Upper lobe of left lung (tissue), 6 donors: ENCODE results near the gene TMEM256. TPM values are rescaled to one million over a fixed set of nuclear protein-coding genes. Genes with fewer than 3 reads are reported as not detected.

Experiments
- ATAC-seq, 2 donors: fragments of 200-7000 bp; cut with Tn5 transposase; one replicate each; pipeline ENCODE4 v1.9.1; 2022; ENCODE audit warnings: mild to moderate bottlenecking in 2 of 2, moderate library complexity in 2 of 2; ENCODE audit not compliant: low FRiP score in 2 of 2
- DNase-seq, 2 donors: peaks; one replicate each; pipeline ENCODE4 v3.0.0-alpha.2; 2019 to 2020
- H3K27ac ChIP-seq, 4 donors: fragments of 200-600 bp; sonication (generic); one replicate each; pipeline ENCODE4 v1.5.1; 2016 to 2019
- H3K27me3 ChIP-seq, 4 donors: fragments of 200-600 bp; sonication (generic); one replicate each; pipeline ENCODE4 v1.5.1; 2017 to 2019
- H3K36me3 ChIP-seq, 4 donors: fragments of 200-600 bp; sonication (generic); one replicate each; pipeline ENCODE4 v1.5.1; 2016 to 2019
- H3K4me1 ChIP-seq, 4 donors: fragments of 200-600 bp; sonication (generic); one replicate each; pipeline ENCODE4 v1.5.1; 2018 to 2019
- H3K4me3 ChIP-seq, 4 donors: fragments of 200-600 bp; sonication (generic); one replicate each; pipeline ENCODE4 v1.5.1; 2017 to 2019; ENCODE audit warnings: mild to moderate bottlenecking in 2 of 4, moderate library complexity in 1 of 4
- H3K9me3 ChIP-seq, 4 donors: fragments of 200-600 bp; sonication (generic); one replicate each; pipeline ENCODE4 v1.5.1; 2018 to 2019
- EP300 ChIP-seq, 4 donors: sonication (generic); formaldehyde crosslinking; IDR thresholded peaks; one replicate each; pipeline ENCODE4 v1.5.1; 2017; ENCODE audit warnings: antibody characterized with exemption in 4 of 4, control low read depth in 2 of 4
- POLR2A ChIP-seq, 4 donors: fragments of 450-650 bp; IDR thresholded peaks; one replicate each; pipeline ENCODE4 v1.5.1; 2016 to 2017; ENCODE audit warnings: antibody characterized with exemption in 4 of 4, mild to moderate bottlenecking in 2 of 4
- POLR2AphosphoS5 ChIP-seq, 2 donors: sonication (generic); formaldehyde crosslinking; IDR thresholded peaks; one replicate each; pipeline ENCODE4 v1.5.1; 2017; ENCODE audit warnings: antibody characterized with exemption in 2 of 2
- WGBS, 2 donors: methylation state at CpG; one replicate each; pipeline ENCODE4 v1.1.5; 2017 to 2018; 5-methylcytosine and 5-hydroxymethylcytosine counted together
- total RNA-seq, 6 donors: library from RNA; depleted of rRNA in 4 of 6; stranded (reverse); fragments of >200 nt in 4 of 6; gene quantifications; one replicate each; pipeline versions ENCODE4 v1.1.0 to v1.2.1, GENCODE V29; 2016 to 2021
- TF ChIP-seq, protein P1 (sequence below), 6 experiments: fragments of 450-650 bp in 4 of 6; fragments of 200-600 bp in 2 of 6; sonication (generic) in 2 of 6; IDR thresholded peaks; one replicate each; pipeline ENCODE4 v1.5.1; 2016 to 2019; ENCODE audit warnings: antibody characterized with exemption in 6 of 6
- donor health status: DM: no; HTN: no; CAD: no; lungs with moderate emphysema.
- donor health status: DM: no; HTN: yes; CAD: no; lungs with severe emphysema.

Gene TMEM256
- total RNA-seq, 6 donors from 2014 or later, result 21.6 to 65.0 (median 52.6) TPM

GRCh38 chr17:7357381-7357780 is 46.5 kb downstream of the TMEM256 start:
- TF ChIP-seq EP300 (IDR thresholded peaks at IDR 0.05) (no peak), POLR2A (IDR thresholded peaks at IDR 0.05) (no peak), POLR2AphosphoS5 (IDR thresholded peaks at IDR 0.05) (no peak)
- TF ChIP-seq, protein P1, sequence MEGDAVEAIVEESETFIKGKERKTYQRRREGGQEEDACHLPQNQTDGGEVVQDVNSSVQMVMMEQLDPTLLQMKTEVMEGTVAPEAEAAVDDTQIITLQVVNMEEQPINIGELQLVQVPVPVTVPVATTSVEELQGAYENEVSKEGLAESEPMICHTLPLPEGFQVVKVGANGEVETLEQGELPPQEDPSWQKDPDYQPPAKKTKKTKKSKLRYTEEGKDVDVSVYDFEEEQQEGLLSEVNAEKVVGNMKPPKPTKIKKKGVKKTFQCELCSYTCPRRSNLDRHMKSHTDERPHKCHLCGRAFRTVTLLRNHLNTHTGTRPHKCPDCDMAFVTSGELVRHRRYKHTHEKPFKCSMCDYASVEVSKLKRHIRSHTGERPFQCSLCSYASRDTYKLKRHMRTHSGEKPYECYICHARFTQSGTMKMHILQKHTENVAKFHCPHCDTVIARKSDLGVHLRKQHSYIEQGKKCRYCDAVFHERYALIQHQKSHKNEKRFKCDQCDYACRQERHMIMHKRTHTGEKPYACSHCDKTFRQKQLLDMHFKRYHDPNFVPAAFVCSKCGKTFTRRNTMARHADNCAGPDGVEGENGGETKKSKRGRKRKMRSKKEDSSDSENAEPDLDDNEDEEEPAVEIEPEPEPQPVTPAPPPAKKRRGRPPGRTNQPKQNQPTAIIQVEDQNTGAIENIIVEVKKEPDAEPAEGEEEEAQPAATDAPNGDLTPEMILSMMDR (IDR thresholded peaks at IDR 0.05), result no peak
- Histone ChIP-seq H3K9me3 (no peaks in the 10 kb centered on the region), H3K27ac (no peak overlapping the region), H3K36me3 (no peaks in the 10 kb centered on the region), H3K4me3 (no peak overlapping the region), H3K4me1 (peaks cover 17 to 33% (median 22%) of the 10 kb centered on the region in 4 donors), H3K27me3 (no peaks in the 10 kb centered on the region)
- 58 to 79% methylated on average over 2 of the region's 2 CpGs for WGBS, 2 donors
- DNase-seq (no peak), ATAC-seq (no peak)

DNA sequence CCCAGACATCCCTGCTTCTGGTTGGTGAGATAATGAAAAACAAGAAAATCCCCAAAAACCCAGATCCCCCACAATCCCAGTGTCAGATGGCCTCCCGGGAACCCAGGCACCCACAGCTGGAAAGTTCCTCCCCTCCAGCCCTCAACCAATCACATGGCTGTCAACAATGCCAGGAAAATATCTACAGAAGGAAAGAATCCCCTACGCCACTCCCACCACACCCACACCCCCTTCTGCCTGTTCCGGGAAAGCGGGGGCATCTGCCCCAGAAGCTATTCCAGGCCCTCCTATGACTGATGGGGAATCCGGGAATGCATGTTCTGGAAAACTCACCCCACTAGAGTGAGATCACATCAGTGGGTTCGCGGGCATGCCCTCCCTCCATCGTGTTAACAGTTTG is 47.1 kb downstream of the TMEM256 start:
- Histone ChIP-seq H3K36me3 (no peaks in the 10 kb centered on the region), H3K4me1 (peaks cover 19 to 34% (median 23%) of the 10 kb centered on the region in 4 donors), H3K4me3 (no peak overlapping the region), H3K27ac (no peak overlapping the region), H3K27me3 (no peaks in the 10 kb centered on the region), H3K9me3 (no peaks in the 10 kb centered on the region)
- TF ChIP-seq, protein P1 (IDR thresholded peaks at IDR 0.05), result no peak
- TF ChIP-seq POLR2A (IDR thresholded peaks at IDR 0.05) (no peak), POLR2AphosphoS5 (IDR thresholded peaks at IDR 0.05) (no peak), EP300 (IDR thresholded peaks at IDR 0.05) (no peak)
- ATAC-seq (peak in 1 of 2 donors; percentile 1), DNase-seq (no peak)
- WGBS, 2 donors, result 63 to 74% methylated on average over 6 to 8 of the region's 8 CpGs

- Histone ChIP-seq H3K27ac (no peak overlapping the region), H3K4me3 (no peak overlapping the region)
These were observed 47.8 kb downstream of the TMEM256 start for GRCh38 chr17:7356072-7356549.

GRCh38 chr17:7355573-7355972 is 48.3 kb downstream of the TMEM256 start:
- H3K27ac ChIP-seq, result peak overlapping the region in 1 of 4 donors; percentile 44
- no peak for ATAC-seq
- H3K4me3 ChIP-seq, result no peak overlapping the region
- no peak for TF ChIP-seq EP300 (IDR thresholded peaks at IDR 0.05)
- no peak for TF ChIP-seq POLR2A (IDR thresholded peaks at IDR 0.05)
- TF ChIP-seq, protein P1 (IDR thresholded peaks at IDR 0.05), result no peak
- TF ChIP-seq POLR2AphosphoS5 (IDR thresholded peaks at IDR 0.05), result no peak
- DNase-seq, result no peak
- H3K27me3 ChIP-seq, result no peaks in the 10 kb centered on the region
- H3K36me3 ChIP-seq, result no peaks in the 10 kb centered on the region
- H3K4me1 ChIP-seq, result peaks cover 23 to 45% (median 30%) of the 10 kb centered on the region in 4 donors
- H3K9me3 ChIP-seq, result no peaks in the 10 kb centered on the region
- WGBS, 2 donors, result 71 to 72% methylated on average over 8 of the region's 8 CpGs

More at GRCh38 chr17:7356072-7356549, 47.8 kb downstream of the TMEM256 start:
- peaks cover 19 to 39% (median 25%) of the 10 kb centered on the region in 4 donors for H3K4me1 ChIP-seq
- H3K9me3 ChIP-seq, result no peaks in the 10 kb centered on the region
- no peaks in the 10 kb centered on the region for H3K27me3 ChIP-seq
- peak; percentile 88 to 91 for DNase-seq
- no peaks in the 10 kb centered on the region for H3K36me3 ChIP-seq
- WGBS, 2 donors, result 12 to 30% methylated on average over 6 to 12 of the region's 12 CpGs
- ATAC-seq, result peak; percentile 56 to 85
- TF ChIP-seq POLR2AphosphoS5 (IDR thresholded peaks at IDR 0.05), result peak in 1 of 2 donors; percentile 34
- TF ChIP-seq EP300 (IDR thresholded peaks at IDR 0.05), result no peak
- TF ChIP-seq, protein P1 (IDR thresholded peaks at IDR 0.05), result peak; percentile 87 to 95 (median 94)

GRCh38 chr17:7355053-7355452 is 48.8 kb downstream of the TMEM256 start, which contains the start of gene TMEM95:
Gene TMEM95, plus strand, starts transcription at chr17:7355156. Its CDS starts 49 bp downstream, at chr17:7355205.
- TF ChIP-seq, protein P1 (IDR thresholded peaks at IDR 0.05), result no peak
- TF ChIP-seq POLR2A (IDR thresholded peaks at IDR 0.05), result no peak
- TF ChIP-seq EP300 (IDR thresholded peaks at IDR 0.05), result no peak
- no peak for TF ChIP-seq POLR2AphosphoS5 (IDR thresholded peaks at IDR 0.05)
- H3K4me3 ChIP-seq, result no peak within 1 kb of the TSS
- 66% methylated on average over 10 of the region's 10 CpGs; no CpG with 5 or more reads in 1 of the 2 donors for WGBS, 2 donors
- H3K36me3 ChIP-seq, result no peaks in the 10 kb centered on the region
- no peaks in the 10 kb centered on the region for H3K9me3 ChIP-seq
- no peak for ATAC-seq
- H3K27ac ChIP-seq, result peak within 1 kb of the TSS in 2 of 4 donors; percentile 44 to 95
- peaks cover 29 to 50% (median 35%) of the 10 kb centered on the region in 4 donors for H3K4me1 ChIP-seq
- H3K27me3 ChIP-seq, result no peaks in the 10 kb centered on the region
- peak in 1 of 2 donors; percentile 82 for DNase-seq
